GM12873 (cell line): ENCODE measurements around the gene ZDHHC3.

Experiments
- TF ChIP-seq, protein P1 (sequence below): IDR thresholded peaks from 2 replicates; pipeline ENCODE4 v1.5.1; 2012; ENCODE audit warnings: low read depth, mild to moderate bottlenecking, moderate library complexity, low read length, control low read depth; ENCODE audit not compliant: insufficient read depth; ENCODE audit errors: missing control alignments

The ZDHHC3 gene

DNA sequence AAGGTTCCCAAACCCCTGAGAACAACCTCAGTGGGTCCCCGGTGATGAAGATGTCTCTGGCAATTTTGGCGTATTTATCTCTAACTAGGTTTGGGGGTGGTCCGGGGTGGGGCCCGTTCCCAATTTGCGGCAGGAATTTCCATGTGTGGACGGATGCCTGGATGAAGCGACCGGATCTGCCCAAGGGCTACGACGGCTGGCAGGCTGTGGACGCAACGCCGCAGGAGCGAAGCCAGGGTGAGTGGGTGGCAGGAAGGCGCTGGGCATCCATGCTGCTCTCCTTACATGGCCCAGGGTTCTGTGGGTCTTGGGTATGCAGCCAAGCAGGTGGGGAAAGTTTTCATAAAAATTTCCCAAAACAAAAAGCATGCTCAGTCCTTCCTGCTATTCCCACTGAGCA, 72.2 kb downstream of the ZDHHC3 start:
- TF ChIP-seq, protein P1, sequence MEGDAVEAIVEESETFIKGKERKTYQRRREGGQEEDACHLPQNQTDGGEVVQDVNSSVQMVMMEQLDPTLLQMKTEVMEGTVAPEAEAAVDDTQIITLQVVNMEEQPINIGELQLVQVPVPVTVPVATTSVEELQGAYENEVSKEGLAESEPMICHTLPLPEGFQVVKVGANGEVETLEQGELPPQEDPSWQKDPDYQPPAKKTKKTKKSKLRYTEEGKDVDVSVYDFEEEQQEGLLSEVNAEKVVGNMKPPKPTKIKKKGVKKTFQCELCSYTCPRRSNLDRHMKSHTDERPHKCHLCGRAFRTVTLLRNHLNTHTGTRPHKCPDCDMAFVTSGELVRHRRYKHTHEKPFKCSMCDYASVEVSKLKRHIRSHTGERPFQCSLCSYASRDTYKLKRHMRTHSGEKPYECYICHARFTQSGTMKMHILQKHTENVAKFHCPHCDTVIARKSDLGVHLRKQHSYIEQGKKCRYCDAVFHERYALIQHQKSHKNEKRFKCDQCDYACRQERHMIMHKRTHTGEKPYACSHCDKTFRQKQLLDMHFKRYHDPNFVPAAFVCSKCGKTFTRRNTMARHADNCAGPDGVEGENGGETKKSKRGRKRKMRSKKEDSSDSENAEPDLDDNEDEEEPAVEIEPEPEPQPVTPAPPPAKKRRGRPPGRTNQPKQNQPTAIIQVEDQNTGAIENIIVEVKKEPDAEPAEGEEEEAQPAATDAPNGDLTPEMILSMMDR: no peak

DNA sequence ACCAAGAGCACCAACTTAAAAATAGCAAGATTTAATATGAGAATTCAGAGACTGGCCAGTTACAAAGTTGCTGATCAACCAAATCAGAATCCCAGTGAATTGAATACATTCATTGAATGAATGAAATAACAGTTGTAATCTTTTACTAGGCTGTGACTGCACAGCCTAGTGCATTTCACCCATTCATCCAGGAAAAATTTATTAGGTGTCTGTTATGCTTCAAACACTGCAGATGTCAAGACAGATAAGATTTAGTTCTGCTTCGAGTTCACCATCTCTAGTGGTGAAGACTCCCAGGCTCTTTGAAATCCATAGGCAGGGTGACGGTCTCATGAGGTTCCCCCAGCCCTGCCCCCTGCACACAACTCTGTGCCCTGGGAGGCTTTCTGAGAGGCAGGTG, 72.7 kb downstream of the ZDHHC3 start:
- TF ChIP-seq, protein P1: no peak

DNA sequence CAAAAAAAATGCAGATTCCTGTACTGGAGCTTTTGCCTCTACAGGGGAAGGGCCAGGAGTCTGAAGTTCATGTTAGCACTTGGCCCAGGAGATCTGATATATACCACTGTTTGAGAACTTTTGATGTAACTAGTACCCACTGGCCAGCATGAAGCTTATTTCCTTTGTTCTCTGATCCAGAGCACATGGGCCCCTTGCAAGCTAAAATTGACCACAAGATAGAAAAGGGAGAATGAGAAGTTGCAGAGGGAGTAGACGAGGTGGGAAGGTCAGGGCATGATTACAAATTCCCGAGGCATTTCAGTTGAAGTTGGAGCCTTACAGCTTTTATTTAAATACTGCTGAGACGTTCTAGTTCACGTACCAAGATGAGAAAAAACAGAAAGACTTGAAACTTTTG, 73.3 kb downstream of the ZDHHC3 start:
- TF ChIP-seq, protein P1: no peak

DNA sequence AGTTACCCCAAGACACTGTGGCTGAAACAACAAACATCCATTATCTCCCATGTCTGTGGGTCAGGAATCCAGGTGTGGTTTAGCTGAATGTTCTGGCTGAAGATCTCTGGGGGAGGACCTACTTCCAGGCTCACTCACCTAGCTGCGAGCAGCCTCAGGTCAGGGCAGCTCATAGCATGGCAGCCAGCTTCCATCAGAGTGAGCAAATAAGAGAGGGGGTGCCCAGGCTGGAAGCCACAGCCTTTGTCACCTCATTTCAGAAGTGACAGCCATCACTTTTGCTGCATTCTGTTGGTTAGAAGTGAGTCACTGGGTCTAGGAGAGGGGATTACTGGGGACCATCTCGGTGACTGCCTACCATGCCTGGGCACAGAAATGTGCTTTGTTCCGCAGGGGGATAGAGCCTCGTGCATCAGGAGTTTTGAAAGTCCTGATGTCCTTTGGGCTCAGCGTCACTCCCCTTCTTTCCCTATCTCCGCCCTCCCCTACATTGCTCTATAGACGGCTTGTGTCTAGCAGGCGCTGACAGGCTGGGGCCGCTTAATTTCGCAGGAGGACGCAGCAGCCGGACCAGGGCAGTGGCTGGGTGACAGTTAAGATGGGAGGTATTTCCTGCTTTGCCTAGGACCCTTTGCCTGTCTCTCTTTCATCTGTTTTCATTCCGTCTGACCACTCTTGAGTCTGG, 76.1 kb downstream of the ZDHHC3 start:
- TF ChIP-seq, protein P1: no peak

DNA sequence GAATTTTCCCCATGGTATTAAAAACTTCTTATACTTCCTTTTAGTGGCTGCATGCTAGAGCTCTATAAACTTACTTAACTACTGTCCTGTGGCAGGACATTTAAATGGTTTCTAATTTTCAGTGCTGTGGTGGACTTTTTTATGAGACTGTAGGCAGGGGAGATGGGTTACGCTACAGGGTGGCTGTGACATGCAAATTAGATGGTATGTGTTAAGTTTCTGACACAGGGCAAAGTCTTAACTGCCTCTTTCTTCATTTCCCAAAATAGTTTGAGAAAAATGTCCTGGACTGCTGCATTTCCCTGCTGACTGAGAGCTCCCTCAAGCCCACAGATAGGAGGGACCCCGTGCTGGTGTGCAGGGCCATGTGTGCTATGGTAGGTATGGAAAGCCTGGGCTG, 79.5 kb downstream of the ZDHHC3 start:
- TF ChIP-seq, protein P1: no peak

DNA sequence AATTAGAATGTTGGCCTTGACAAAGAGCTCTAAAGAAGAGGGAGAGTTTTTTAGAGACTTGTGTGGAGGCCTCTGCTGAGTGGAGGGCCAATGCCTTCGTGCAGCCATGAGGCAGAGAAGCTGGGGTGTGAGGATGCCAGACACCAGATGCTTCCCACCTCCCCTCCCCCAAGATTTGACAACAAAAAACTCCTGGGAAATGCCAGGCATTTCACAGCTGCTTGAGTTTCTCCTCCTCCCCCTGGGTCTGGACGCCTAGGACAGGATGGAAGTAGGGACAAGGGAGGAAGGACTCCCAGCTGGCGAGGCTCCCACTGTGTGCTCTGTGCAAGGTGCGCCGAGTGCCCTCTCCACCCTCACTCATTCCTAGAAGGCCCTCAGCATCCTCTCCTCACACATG, 81.5 kb downstream of the ZDHHC3 start:
- TF ChIP-seq, protein P1: no peak

DNA sequence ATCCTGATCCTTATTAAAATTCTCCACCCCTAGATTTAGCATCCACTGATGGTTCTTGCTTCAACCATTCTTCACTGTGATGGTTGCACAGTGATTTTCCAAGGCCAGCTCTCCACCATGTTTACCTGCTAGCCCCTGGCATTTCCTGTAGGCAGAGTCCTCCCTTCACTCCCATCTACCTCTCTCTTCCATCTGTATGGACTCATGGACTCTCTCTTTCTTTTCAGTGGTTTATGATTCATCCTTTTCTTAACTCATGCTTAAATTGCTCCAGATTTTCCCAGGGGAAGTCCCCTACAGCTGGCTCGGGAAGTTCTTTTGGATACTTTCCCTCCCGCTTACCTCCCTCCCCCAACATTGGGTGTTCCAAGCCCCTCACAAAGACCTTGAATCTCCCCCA, 82.9 kb downstream of the ZDHHC3 start:
- TF ChIP-seq, protein P1: no peak
